ENCODE data around the gene ADAMTS20. TPM values are rescaled to one million over a fixed set of nuclear protein-coding genes. Genes with fewer than 3 reads are reported as not detected.

ADAMTS20 gene
- total and polyA plus RNA-seq, 2 donors (not counting 3 experiments of a cell fraction or from before 2014, with no cell fraction given) = not detected

Other genes with a start within 250 kb of the ADAMTS20 start
- 11.4 and 13.1 TPM in 2 replicates for gene PUS7L, start 206.6 kb upstream of the ADAMTS20 start, total RNA-seq
- gene PUS7L, start 206.6 kb upstream of the ADAMTS20 start, polyA plus RNA-seq = 1.7 and 1.8 TPM in 2 replicates
- gene IRAK4, start 206.7 kb upstream of the ADAMTS20 start, total RNA-seq = 13.1 and 17.1 TPM in 2 replicates
- gene IRAK4, start 206.7 kb upstream of the ADAMTS20 start, polyA plus RNA-seq = 7.5 and 10.8 TPM in 2 replicates